H4 (cell line): ENCODE data around the gene HSPA1B. TPM values are rescaled to one million over a fixed set of nuclear protein-coding genes. Genes with fewer than 3 reads are reported as not detected.
"Not testable (repeated sequence)": the region's sequence is repeated elsewhere in the genome, so short reads cannot be mapped to it uniquely, and the experiment has no call there.

Experiments used
- DNase-seq: peaks from one replicate; pipeline ENCODE4 v3.0.0-alpha.2; 2015; ENCODE audit warnings: low spot score
- total RNA-seq: library from RNA; depleted of rRNA; stranded (reverse); fragments of >200 nt; shearing (Covaris generic); gene quantifications from 2 replicates; pipeline ENCODE4 v1.2.3, GENCODE V29; 2014

The HSPA1B gene
- total RNA-seq, 1 experiment from 2014 or later = 84.4 TPM

- peak; percentile 85 for DNase-seq
Measured at GRCh38 chr6:31826793-31827285, 699 bp upstream of the HSPA1B start.

- DNase-seq = no peak
Measured at GRCh38 chr6:31829633-31830283, 2.2 kb downstream of the HSPA1B start.

GRCh38 chr6:31830886-31831335 is 3.4 kb downstream of the HSPA1B start:
- no peak for DNase-seq

- no peak for DNase-seq
Measured at GRCh38 chr6:31831350-31832215, 4.0 kb downstream of the HSPA1B start.

- peak; percentile 72 for DNase-seq
Measured at GRCh38 chr6:31834367-31835250, 7.1 kb downstream of the HSPA1B start.

GRCh38 chr6:31836047-31836473 is 8.5 kb downstream of the HSPA1B start:
- DNase-seq = no peak

GRCh38 chr6:31836474-31837368 is 9.2 kb downstream of the HSPA1B start:
- no peak for DNase-seq

- no peak for DNase-seq
Measured at GRCh38 chr6:31837369-31838113, 10.0 kb downstream of the HSPA1B start.

GRCh38 chr6:31838114-31838553 is 10.6 kb downstream of the HSPA1B start:
- DNase-seq = not testable (repeated sequence)

- DNase-seq = no peak
Measured at GRCh38 chr6:31838968-31839367, 11.4 kb downstream of the HSPA1B start.

GRCh38 chr6:31839779-31840126 is 12.2 kb downstream of the HSPA1B start:
- not testable (repeated sequence) for DNase-seq

GRCh38 chr6:31842053-31842452 is 14.5 kb downstream of the HSPA1B start:
- no peak for DNase-seq

GRCh38 chr6:31844507-31844906 is 17.0 kb downstream of the HSPA1B start:
- no peak for DNase-seq

- no peak for DNase-seq
Measured at GRCh38 chr6:31847276-31847978, 19.9 kb downstream of the HSPA1B start.

GRCh38 chr6:31850765-31851484 is 23.4 kb downstream of the HSPA1B start:
- no peak for DNase-seq

GRCh38 chr6:31851485-31851832 is 23.9 kb downstream of the HSPA1B start:
- DNase-seq = no peak

- DNase-seq = not testable (repeated sequence)
Measured at GRCh38 chr6:31851980-31852718, 24.6 kb downstream of the HSPA1B start.

- DNase-seq = not testable (repeated sequence)
Measured at GRCh38 chr6:31857774-31858173, 30.2 kb downstream of the HSPA1B start.
